ENCODE results near the gene CTSH.
"Not testable (repeated sequence)": the region's sequence is repeated elsewhere in the genome, so short reads cannot be mapped to it uniquely, and the experiment has no call there.

The CTSH gene

GRCh38 chr15:78929536-78930264 lies 15.1 kb downstream of the CTSH start:
- no peak for TF ChIP-seq CTCF (IDR thresholded peaks at IDR 0.05; ENCODE audit: low read depth, low read length)
- in situ Hi-C loops (cut with HindIII; ENCODE audit: low sequenced_read_pairs) = no loop called here
- H3K4me3 ChIP-seq (ENCODE audit: low read depth, low read length) = no peak overlapping the region
- no peak for DNase-seq (ENCODE audit: low read depth, low spot score)

- H3K4me3 ChIP-seq (ENCODE audit: low read depth, low read length) = no peak overlapping the region
- in situ Hi-C loops (cut with HindIII; ENCODE audit: low sequenced_read_pairs) = no loop called here
- TF ChIP-seq CTCF (IDR thresholded peaks at IDR 0.05; ENCODE audit: low read depth, low read length) = no peak
- no peak for DNase-seq (ENCODE audit: low read depth, low spot score)
These were observed 16.2 kb downstream of the CTSH start for GRCh38 chr15:78928616-78929093.

GRCh38 chr15:78928176-78928575 lies 16.7 kb downstream of the CTSH start:
- H3K4me3 ChIP-seq (ENCODE audit: low read depth, low read length); in situ Hi-C loops (cut with HindIII; ENCODE audit: low sequenced_read_pairs); DNase-seq (ENCODE audit: low read depth, low spot score): not testable (repeated sequence)

- DNase-seq (ENCODE audit: low read depth, low spot score) = no peak
- no peak overlapping the region for H3K4me3 ChIP-seq (ENCODE audit: low read depth, low read length)
- TF ChIP-seq CTCF (IDR thresholded peaks at IDR 0.05; ENCODE audit: low read depth, low read length) = no peak
- in situ Hi-C loops (cut with HindIII; ENCODE audit: low sequenced_read_pairs) = no loop called here
These were observed 17.6 kb downstream of the CTSH start for GRCh38 chr15:78927077-78927790.

- TF ChIP-seq CTCF (IDR thresholded peaks at IDR 0.05; ENCODE audit: low read depth, low read length) = no peak
- no peak for DNase-seq (ENCODE audit: low read depth, low spot score)
- no peak overlapping the region for H3K4me3 ChIP-seq (ENCODE audit: low read depth, low read length)
- in situ Hi-C loops (cut with HindIII; ENCODE audit: low sequenced_read_pairs) = no loop called here
These were observed 18.7 kb downstream of the CTSH start for GRCh38 chr15:78925956-78926743.

- DNase-seq (ENCODE audit: low read depth, low spot score) = no peak
- no peak overlapping the region for H3K4me3 ChIP-seq (ENCODE audit: low read depth, low read length)
- no peak for TF ChIP-seq CTCF (IDR thresholded peaks at IDR 0.05; ENCODE audit: low read depth, low read length)
- in situ Hi-C loops (cut with HindIII; ENCODE audit: low sequenced_read_pairs) = no loop called here
These were observed 19.7 kb downstream of the CTSH start for GRCh38 chr15:78925076-78925624.

Data from astrocyte of the spinal cord (primary cell).